Activated B cell treated with CpG ODN at 0.5 μM for 24 hours (primary cell): ENCODE results near the gene PLG. TPM values are rescaled to one million over a fixed set of nuclear protein-coding genes. Genes with fewer than 3 reads are reported as not detected.
A peak's percentile ranks its signal among the peaks of the same experiment; 100 is the strongest.
"Not testable (repeated sequence)": the region's sequence is repeated elsewhere in the genome, so short reads cannot be mapped to it uniquely, and the experiment has no call there.

ENCODE experiments used
- ATAC-seq: fragments of 200-7000 bp; cut with Tn5 transposase; one replicate; pipeline ENCODE4 v1.10.0; 2021; ENCODE audit warnings: low read depth, mild to moderate bottlenecking, moderate library complexity
- CTCF ChIA-PET: fragments of 350-600 bp; sonication (Branson Sonifier 250); formaldehyde crosslinking; loops from one replicate; lab custom pipeline; 2021; ENCODE audit warnings: antibody characterized with exemption; lab: Charles Lee
- POLR2A ChIA-PET: fragments of 350-600 bp; sonication (Branson Sonifier 250); formaldehyde crosslinking; loops from one replicate; lab custom pipeline; 2021; ENCODE audit warnings: antibody characterized with exemption; lab: Charles Lee
- DNase-seq: peaks from one replicate; pipeline ENCODE4 v3.0.0; 2022
- H3K27ac Mint-ChIP-seq: one replicate; pipeline ENCODE4 v1.8.0; 2020; ENCODE audit warnings: mixed read lengths
- H3K27me3 Mint-ChIP-seq: one replicate; pipeline ENCODE4 v1.8.0; 2021; ENCODE audit warnings: mixed read lengths
- H3K36me3 Mint-ChIP-seq: one replicate; pipeline ENCODE4 v1.8.0; 2021; ENCODE audit warnings: low read depth, mixed read lengths
- H3K4me1 Mint-ChIP-seq: one replicate; pipeline ENCODE4 v1.8.0; 2021; ENCODE audit warnings: mixed read lengths
- H3K4me3 Mint-ChIP-seq: one replicate; pipeline ENCODE4 v1.8.0; 2020; ENCODE audit warnings: mild to moderate bottlenecking, mixed read lengths
- H3K9me3 Mint-ChIP-seq: one replicate; pipeline ENCODE4 v1.8.0; 2020; ENCODE audit warnings: mixed read lengths
- CTCF ChIP-seq: fragments of 200-600 bp; IDR thresholded peaks from one replicate; pipeline ENCODE4 v1.8.0; 2022; ENCODE audit warnings: antibody characterized with exemption, mild to moderate bottlenecking
- intact Hi-C: fragments of 100-400 bp; cut with micrococcal nuclease; formaldehyde crosslinking; loops from one replicate; pipeline ENCODE4 v1.15.1; 2024
- total RNA-seq: library from RNA; stranded (reverse); gene quantifications from 2 replicates; pipeline ENCODE4 v1.2.3, GENCODE V29; 2022

Gene PLG
- total RNA-seq, 1 donor from 2014 or later: 0.31 TPM

GRCh38 chr6:160775792-160776580 is 73.9 kb downstream of the PLG start:
- intact Hi-C loops: no loop called here
- CTCF ChIA-PET: no interaction called here
- no peaks in the 10 kb centered on the region for H3K27me3 Mint-ChIP-seq
- H3K36me3 Mint-ChIP-seq: no peaks in the 10 kb centered on the region
- POLR2A ChIA-PET: no interaction called here
- ATAC-seq (no peak), DNase-seq (no peak)
- H3K27ac Mint-ChIP-seq: no peak overlapping the region
- H3K9me3 Mint-ChIP-seq: peaks cover 2% of the 10 kb centered on the region
- peaks cover 5% of the 10 kb centered on the region for H3K4me1 Mint-ChIP-seq
- no peak overlapping the region for H3K4me3 Mint-ChIP-seq
- no peak for TF ChIP-seq CTCF

- H3K4me3 Mint-ChIP-seq, H3K36me3 Mint-ChIP-seq, ATAC-seq, H3K9me3 Mint-ChIP-seq, H3K27ac Mint-ChIP-seq, DNase-seq, CTCF ChIA-PET, POLR2A ChIA-PET, H3K27me3 Mint-ChIP-seq, intact Hi-C loops: not testable (repeated sequence)
- H3K4me1 Mint-ChIP-seq: peaks cover 15% of the 10 kb centered on the region
Observed at GRCh38 chr6:160779095-160779494, 77.1 kb downstream of the PLG start.

DNA sequence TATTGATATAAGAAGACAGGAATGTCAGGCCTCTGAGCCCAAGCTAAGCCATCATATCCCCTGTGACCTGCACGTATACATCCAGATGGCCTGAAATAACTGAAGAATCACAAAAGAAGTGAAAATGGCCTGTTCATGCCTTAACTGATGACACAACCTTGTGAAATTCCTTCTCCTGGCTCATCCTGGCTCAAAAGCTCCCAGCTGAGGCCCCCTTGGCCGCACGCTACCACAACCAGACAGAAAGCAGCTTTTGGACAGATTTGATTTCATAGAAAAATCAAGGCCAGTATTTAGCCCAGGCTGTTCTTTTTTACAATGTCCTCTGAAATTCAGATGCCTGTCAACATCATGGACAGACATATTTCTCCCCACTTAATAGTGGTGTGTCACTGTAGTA is 78.6 kb downstream of the PLG start:
- CTCF ChIA-PET, H3K27ac Mint-ChIP-seq, ATAC-seq, H3K9me3 Mint-ChIP-seq, H3K36me3 Mint-ChIP-seq, H3K27me3 Mint-ChIP-seq, DNase-seq, POLR2A ChIA-PET, intact Hi-C loops, H3K4me3 Mint-ChIP-seq: not testable (repeated sequence)
- peaks cover 15% of the 10 kb centered on the region for H3K4me1 Mint-ChIP-seq

GRCh38 chr6:160781298-160781697 is 79.3 kb downstream of the PLG start:
- H3K36me3 Mint-ChIP-seq: no peaks in the 10 kb centered on the region
- intact Hi-C loops: no loop called here
- no peak for TF ChIP-seq CTCF
- H3K4me1 Mint-ChIP-seq: peaks cover 11% of the 10 kb centered on the region
- H3K4me3 Mint-ChIP-seq: no peak overlapping the region
- H3K9me3 Mint-ChIP-seq: peaks cover 2% of the 10 kb centered on the region
- no peak for DNase-seq
- ChIA-PET POLR2A (no interaction called here), CTCF (no interaction called here)
- peak; percentile 25 for ATAC-seq
- H3K27me3 Mint-ChIP-seq: no peaks in the 10 kb centered on the region
- no peak overlapping the region for H3K27ac Mint-ChIP-seq

GRCh38 chr6:160782228-160782627 is 80.2 kb downstream of the PLG start:
- DNase-seq (no peak), ATAC-seq (no peak)
- Mint-ChIP-seq H3K9me3 (peaks cover 2% of the 10 kb centered on the region), H3K27me3 (no peaks in the 10 kb centered on the region), H3K4me3 (no peak overlapping the region), H3K36me3 (no peaks in the 10 kb centered on the region), H3K4me1 (peaks cover 11% of the 10 kb centered on the region), H3K27ac (no peak overlapping the region)
- no peak for TF ChIP-seq CTCF
- CTCF ChIA-PET: no interaction called here
- POLR2A ChIA-PET: no interaction called here
- intact Hi-C loops: no loop called here

DNA sequence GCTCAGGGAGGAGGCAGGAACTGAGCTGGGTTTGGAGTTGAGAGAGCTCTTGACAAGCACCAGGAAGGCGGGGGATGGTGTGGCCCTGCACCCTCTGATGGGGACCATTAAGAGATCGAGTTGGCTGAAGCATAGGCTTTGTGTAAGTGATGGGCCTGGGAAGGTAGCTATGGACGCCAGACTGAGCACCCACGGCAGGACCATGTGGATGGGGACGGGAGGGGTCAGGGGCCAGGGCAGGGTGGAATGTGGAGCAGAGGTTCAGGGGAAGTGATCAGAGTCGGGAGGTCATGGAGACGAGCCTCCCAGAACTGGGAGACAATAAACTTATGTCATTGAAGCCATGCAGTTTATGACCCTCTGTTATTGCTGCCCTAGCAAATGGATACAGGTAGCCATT is 81.7 kb downstream of the PLG start:
- DNase-seq: no peak
- ChIA-PET POLR2A (no interaction called here), CTCF (interaction anchor here (1.5 kb wide), 1 partner anchor 49 kb away, joined by 3 read pairs; no protein-coding TSS in a partner anchor)
- H3K4me3 Mint-ChIP-seq: no peak overlapping the region
- H3K4me1 Mint-ChIP-seq: peaks cover 11% of the 10 kb centered on the region
- H3K36me3 Mint-ChIP-seq: no peaks in the 10 kb centered on the region
- TF ChIP-seq CTCF: no peak
- no peaks in the 10 kb centered on the region for H3K27me3 Mint-ChIP-seq
- no peak for ATAC-seq
- H3K9me3 Mint-ChIP-seq: peaks cover 2% of the 10 kb centered on the region
- H3K27ac Mint-ChIP-seq: no peak overlapping the region
- intact Hi-C loops: no loop called here

GRCh38 chr6:160788126-160788525 is 86.1 kb downstream of the PLG start:
- H3K27me3 Mint-ChIP-seq, ATAC-seq, DNase-seq, H3K36me3 Mint-ChIP-seq, H3K9me3 Mint-ChIP-seq, CTCF ChIA-PET, H3K4me3 Mint-ChIP-seq, POLR2A ChIA-PET, intact Hi-C loops, H3K27ac Mint-ChIP-seq: not testable (repeated sequence)
- peaks cover 17% of the 10 kb centered on the region for H3K4me1 Mint-ChIP-seq
